Breast epithelium (tissue), 4 donors: Measurements from ENCODE around the gene SLC35D2. TPM values are rescaled to one million over a fixed set of nuclear protein-coding genes. Genes with fewer than 3 reads are reported as not detected.
A peak's percentile ranks its signal among the peaks of the same experiment; 100 is the strongest.
"Not testable (repeated sequence)": the region's sequence is repeated elsewhere in the genome, so short reads cannot be mapped to it uniquely, and the experiment has no call there.

Experiments
- DNase-seq, 2 donors: peaks; one replicate each; pipeline ENCODE4 v3.0.0-alpha.2; 2019; ENCODE audit warnings: low spot score in 2 of 2
- H3K27ac ChIP-seq, 2 donors: fragments of 200-600 bp; sonication (generic) in 1 of 2; one replicate each; pipeline ENCODE4 v1.5.1; 2016 to 2019; ENCODE audit warnings: mild to moderate bottlenecking in 1 of 2
- H3K27me3 ChIP-seq, 2 donors: fragments of 200-600 bp; sonication (generic) in 1 of 2; one replicate each; pipeline versions ENCODE4 v1.5.1 to v1.6.0; 2017 to 2019; ENCODE audit warnings: control low read depth in 1 of 2, mild to moderate bottlenecking in 1 of 2
- H3K36me3 ChIP-seq: fragments of 200-600 bp; one replicate; pipeline ENCODE4 v1.5.1; 2019
- H3K4me1 ChIP-seq, 2 donors: fragments of 200-600 bp; sonication (generic); one replicate each; pipeline ENCODE4 v1.5.1; 2016 to 2019; ENCODE audit warnings: control low read depth in 1 of 2
- H3K4me3 ChIP-seq, 3 donors: fragments of 200-600 bp; sonication (generic); 1 replicate in 2 of 3; 2 replicates in 1 of 3; pipeline ENCODE4 v1.5.1; 2016 to 2019; ENCODE audit warnings: mild to moderate bottlenecking in 3 of 3, moderate library complexity in 2 of 3
- H3K9me3 ChIP-seq, 2 donors: fragments of 200-600 bp; sonication (generic) in 1 of 2; one replicate each; pipeline ENCODE4 v1.5.1; 2016 to 2019; ENCODE audit warnings: control low read depth in 1 of 2
- CTCF ChIP-seq, 3 donors: fragments of 450-650 bp; IDR thresholded peaks; one replicate each; pipeline ENCODE4 v1.5.1; 2016 to 2017; ENCODE audit warnings: antibody characterized with exemption in 3 of 3, mild to moderate bottlenecking in 3 of 3, moderate library complexity in 3 of 3
- POLR2A ChIP-seq: fragments of 450-650 bp; IDR thresholded peaks from one replicate; pipeline ENCODE4 v1.6.1; 2016; ENCODE audit warnings: antibody characterized with exemption, mild to moderate bottlenecking, moderate library complexity
- POLR2AphosphoS5 ChIP-seq, 3 donors: sonication (generic); formaldehyde crosslinking; IDR thresholded peaks; one replicate each; pipeline ENCODE4 v1.6.1; 2017; ENCODE audit warnings: antibody characterized with exemption in 3 of 3
- intact Hi-C: fragments of 100-400 bp; cut with DNase I; formaldehyde crosslinking; loops from one replicate; pipeline ENCODE4 v1.15.1; 2023; ENCODE audit warnings: low total_unique reads
- total RNA-seq, 3 donors: library from RNA; depleted of rRNA; stranded (reverse); fragments of >200 nt; gene quantifications; one replicate each; pipeline ENCODE4 v1.1.0, GENCODE V29; 2016

Gene SLC35D2
- total RNA-seq, 3 donors from 2014 or later: 21.2 to 25.6 (median 21.3) TPM

- peak; percentile 57 to 77 (median 67) for TF ChIP-seq CTCF (IDR thresholded peaks at IDR 0.05)
- TF ChIP-seq POLR2A: no peak
- Histone ChIP-seq H3K4me3 (no peak overlapping the region), H3K36me3 (no peaks in the 10 kb centered on the region), H3K27ac (no peak overlapping the region), H3K27me3 (no peaks in the 10 kb centered on the region), H3K9me3 (no peaks in the 10 kb centered on the region), H3K4me1 (no peaks in the 10 kb centered on the region)
- DNase-seq: no peak
- intact Hi-C loops: no loop called here
These were observed 55.7 kb downstream of the SLC35D2 start for GRCh38 chr9:96327694-96328352.

GRCh38 chr9:96323169-96323568, 60.3 kb downstream of the SLC35D2 start:
- Histone ChIP-seq H3K9me3 (no peaks in the 10 kb centered on the region), H3K27ac (no peak overlapping the region), H3K4me3 (no peak overlapping the region), H3K36me3 (no peaks in the 10 kb centered on the region), H3K27me3 (no peaks in the 10 kb centered on the region), H3K4me1 (no peaks in the 10 kb centered on the region)
- intact Hi-C loops: no loop called here
- DNase-seq: no peak
- TF ChIP-seq CTCF (IDR thresholded peaks at IDR 0.05): no peak
- no peak for TF ChIP-seq POLR2AphosphoS5 (IDR thresholded peaks at IDR 0.05)
- no peak for TF ChIP-seq POLR2A

GRCh38 chr9:96322736-96323135, 60.8 kb downstream of the SLC35D2 start:
- H3K27me3 ChIP-seq, DNase-seq, H3K36me3 ChIP-seq, intact Hi-C loops, H3K27ac ChIP-seq, H3K4me1 ChIP-seq, H3K4me3 ChIP-seq, H3K9me3 ChIP-seq: not testable (repeated sequence)

- H3K27me3 ChIP-seq, H3K27ac ChIP-seq, H3K36me3 ChIP-seq, H3K4me1 ChIP-seq, DNase-seq, H3K4me3 ChIP-seq, H3K9me3 ChIP-seq, intact Hi-C loops: not testable (repeated sequence)
These were observed 61.3 kb downstream of the SLC35D2 start for GRCh38 chr9:96322210-96322609.

- no peaks in the 10 kb centered on the region for H3K27me3 ChIP-seq
- no peaks in the 10 kb centered on the region for H3K36me3 ChIP-seq
- no peak overlapping the region for H3K4me3 ChIP-seq
- intact Hi-C loops: no loop called here
- no peak for DNase-seq
- no peak for TF ChIP-seq POLR2A
- no peak for TF ChIP-seq CTCF (IDR thresholded peaks at IDR 0.05)
- no peak for TF ChIP-seq POLR2AphosphoS5 (IDR thresholded peaks at IDR 0.05)
- no peaks in the 10 kb centered on the region for H3K9me3 ChIP-seq
- no peaks in the 10 kb centered on the region for H3K4me1 ChIP-seq
- H3K27ac ChIP-seq: no peak overlapping the region
These were observed 62.0 kb downstream of the SLC35D2 start for GRCh38 chr9:96321515-96321914.

GRCh38 chr9:96320749-96321280, 62.7 kb downstream of the SLC35D2 start:
- TF ChIP-seq POLR2A: no peak
- no peak for TF ChIP-seq CTCF (IDR thresholded peaks at IDR 0.05)
- TF ChIP-seq POLR2AphosphoS5 (IDR thresholded peaks at IDR 0.05): no peak
- H3K27me3 ChIP-seq: no peaks in the 10 kb centered on the region
- intact Hi-C loops: no loop called here

More at GRCh38 chr9:96320749-96321280, 62.7 kb downstream of the SLC35D2 start:
- Histone ChIP-seq H3K4me3 (no peak overlapping the region), H3K27ac (no peak overlapping the region), H3K36me3 (no peaks in the 10 kb centered on the region), H3K9me3 (no peaks in the 10 kb centered on the region), H3K4me1 (no peaks in the 10 kb centered on the region)
- DNase-seq: no peak
